Calu3 (cell line): Measurements from ENCODE around the gene ZBTB22. TPM values are rescaled to one million over a fixed set of nuclear protein-coding genes. Genes with fewer than 3 reads are reported as not detected.

Experiments
- BruUV-seq: library from RNA; stranded (reverse); fragments of 400-500 nt; replicated peaks from 2 replicates; lab custom pipeline; 2021; lab: Mats Ljungman, UMichigan
- CTCF ChIA-PET: fragments of 300-600 bp; sonication (Branson Sonifier 250); formaldehyde crosslinking; loops from one replicate; lab custom pipeline; 2022; ENCODE audit warnings: antibody characterized with exemption; lab: Charles Lee
- DNase-seq: peaks from one replicate; pipeline ENCODE4 v3.0.0; 2022
- H3K27ac Mint-ChIP-seq: one replicate; pipeline ENCODE4 v1.8.0; 2022; ENCODE audit warnings: mixed read lengths; ENCODE audit not compliant: unreplicated experiment
- H3K27me3 Mint-ChIP-seq: one replicate; pipeline ENCODE4 v1.8.0; 2022; ENCODE audit warnings: mixed read lengths; ENCODE audit not compliant: unreplicated experiment
- H3K36me3 Mint-ChIP-seq: one replicate; pipeline ENCODE4 v1.8.0; 2022; ENCODE audit warnings: mild to moderate bottlenecking, moderate library complexity, mixed read lengths; ENCODE audit not compliant: insufficient read depth, unreplicated experiment
- H3K4me1 Mint-ChIP-seq: one replicate; pipeline ENCODE4 v1.8.0; 2022; ENCODE audit warnings: mild to moderate bottlenecking, low read depth, mixed read lengths; ENCODE audit not compliant: unreplicated experiment
- H3K4me3 Mint-ChIP-seq: one replicate; pipeline ENCODE4 v1.8.0; 2022; ENCODE audit warnings: mild to moderate bottlenecking, low read depth, moderate library complexity, mixed read lengths; ENCODE audit not compliant: unreplicated experiment
- H3K9me3 Mint-ChIP-seq: one replicate; pipeline ENCODE4 v1.8.0; 2022; ENCODE audit warnings: low read depth, mixed read lengths; ENCODE audit not compliant: unreplicated experiment
- intact Hi-C: fragments of 100-400 bp; cut with micrococcal nuclease; formaldehyde crosslinking; loops from one replicate; pipeline ENCODE4 v1.10.0; 2022; ENCODE audit not compliant: unreplicated experiment
- total RNA-seq: library from RNA; stranded (reverse); gene quantifications from 2 replicates; pipeline ENCODE4 v1.2.3, GENCODE V29; 2022
- TF ChIP-seq, protein P1 (sequence below): fragments of 200-600 bp; IDR thresholded peaks from one replicate; pipeline ENCODE4 v1.8.0; 2022; ENCODE audit warnings: antibody characterized with exemption; ENCODE audit not compliant: unreplicated experiment

Gene ZBTB22
- total RNA-seq, 1 experiment from 2014 or later, result 22.6 TPM

DNA sequence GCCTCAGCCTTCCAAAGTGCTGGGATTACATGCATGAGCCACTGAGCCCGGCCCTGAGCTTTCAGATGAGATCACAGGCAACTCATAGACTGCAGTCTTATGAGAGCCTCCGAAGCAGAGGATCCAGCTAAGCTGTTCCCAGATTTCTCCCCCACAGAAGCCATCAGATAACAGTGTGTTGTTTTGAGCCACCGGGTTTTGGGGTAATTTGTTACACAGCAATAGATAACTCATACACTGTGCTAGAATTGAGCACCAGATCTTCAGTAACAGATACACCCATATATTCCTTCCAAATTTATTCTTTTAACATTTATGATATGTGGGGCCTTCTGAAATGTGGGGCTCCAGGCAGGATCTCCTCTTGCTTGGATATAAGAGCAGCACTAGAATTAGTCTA lies 19.0 kb upstream of the ZBTB22 start:
- Mint-ChIP-seq H3K27me3 (peaks cover 30% of the 10 kb centered on the region), H3K36me3 (no peaks in the 10 kb centered on the region), H3K4me3 (no peak overlapping the region), H3K4me1 (no peaks in the 10 kb centered on the region), H3K9me3 (no peaks in the 10 kb centered on the region), H3K27ac (no peak overlapping the region)
- BruUV-seq, result no TSS peak
- TF ChIP-seq, protein P1, sequence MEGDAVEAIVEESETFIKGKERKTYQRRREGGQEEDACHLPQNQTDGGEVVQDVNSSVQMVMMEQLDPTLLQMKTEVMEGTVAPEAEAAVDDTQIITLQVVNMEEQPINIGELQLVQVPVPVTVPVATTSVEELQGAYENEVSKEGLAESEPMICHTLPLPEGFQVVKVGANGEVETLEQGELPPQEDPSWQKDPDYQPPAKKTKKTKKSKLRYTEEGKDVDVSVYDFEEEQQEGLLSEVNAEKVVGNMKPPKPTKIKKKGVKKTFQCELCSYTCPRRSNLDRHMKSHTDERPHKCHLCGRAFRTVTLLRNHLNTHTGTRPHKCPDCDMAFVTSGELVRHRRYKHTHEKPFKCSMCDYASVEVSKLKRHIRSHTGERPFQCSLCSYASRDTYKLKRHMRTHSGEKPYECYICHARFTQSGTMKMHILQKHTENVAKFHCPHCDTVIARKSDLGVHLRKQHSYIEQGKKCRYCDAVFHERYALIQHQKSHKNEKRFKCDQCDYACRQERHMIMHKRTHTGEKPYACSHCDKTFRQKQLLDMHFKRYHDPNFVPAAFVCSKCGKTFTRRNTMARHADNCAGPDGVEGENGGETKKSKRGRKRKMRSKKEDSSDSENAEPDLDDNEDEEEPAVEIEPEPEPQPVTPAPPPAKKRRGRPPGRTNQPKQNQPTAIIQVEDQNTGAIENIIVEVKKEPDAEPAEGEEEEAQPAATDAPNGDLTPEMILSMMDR, result no peak
- intact Hi-C loops, result no loop called here
- DNase-seq, result no peak
- CTCF ChIA-PET, result interaction anchor here (0.6 kb wide), 1 partner anchor 200 kb away, joined by 4 read pairs; no protein-coding TSS in a partner anchor

DNA sequence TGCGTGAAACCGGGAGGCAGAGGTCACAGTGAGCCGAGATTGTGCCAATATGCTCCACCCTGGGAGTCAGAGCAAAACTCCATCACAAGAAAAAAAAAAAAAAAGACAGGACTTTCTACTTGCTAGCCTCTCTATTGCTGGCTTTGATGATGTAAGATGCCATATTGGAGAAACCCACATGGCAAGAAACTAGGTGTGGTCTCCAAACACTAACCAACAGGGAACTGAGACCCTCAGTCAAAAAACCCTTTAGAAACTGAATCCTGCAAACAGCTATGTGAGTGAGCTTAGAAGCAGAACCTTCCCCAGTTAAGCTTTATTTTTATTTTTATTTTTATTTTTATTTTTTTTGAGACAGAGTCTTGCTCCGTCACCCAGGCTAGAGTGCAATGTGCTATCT lies 18.4 kb upstream of the ZBTB22 start:
- TF ChIP-seq, protein P1, result no peak
- no peak overlapping the region for H3K27ac Mint-ChIP-seq
- H3K27me3 Mint-ChIP-seq, result peaks cover 30% of the 10 kb centered on the region
- H3K4me1 Mint-ChIP-seq, result no peaks in the 10 kb centered on the region
- DNase-seq, result no peak
- intact Hi-C loops, result no loop called here
- H3K9me3 Mint-ChIP-seq, result no peaks in the 10 kb centered on the region
- H3K36me3 Mint-ChIP-seq, result no peaks in the 10 kb centered on the region
- no peak overlapping the region for H3K4me3 Mint-ChIP-seq
- CTCF ChIA-PET, result interaction anchor here (0.6 to 0.7 kb wide), 3 partner anchors 12 to 1374 kb away, joined by 3 to 5 read pairs (median 4); no protein-coding TSS in a partner anchor
- BruUV-seq, result no TSS peak

GRCh38 chr6:33333666-33334065 lies 16.1 kb upstream of the ZBTB22 start:
- Mint-ChIP-seq H3K27me3 (peaks cover 17% of the 10 kb centered on the region), H3K36me3 (no peaks in the 10 kb centered on the region), H3K27ac (no peak overlapping the region), H3K4me1 (no peaks in the 10 kb centered on the region), H3K4me3 (no peak overlapping the region), H3K9me3 (no peaks in the 10 kb centered on the region)
- CTCF ChIA-PET, result interaction anchor here (0.6 to 0.7 kb wide), 3 partner anchors 33 to 400 kb away, joined by 3 to 5 read pairs (median 4); no protein-coding TSS in a partner anchor
- intact Hi-C loops, result no loop called here
- TF ChIP-seq, protein P1, result no peak
- BruUV-seq, result no TSS peak
- no peak for DNase-seq

DNA sequence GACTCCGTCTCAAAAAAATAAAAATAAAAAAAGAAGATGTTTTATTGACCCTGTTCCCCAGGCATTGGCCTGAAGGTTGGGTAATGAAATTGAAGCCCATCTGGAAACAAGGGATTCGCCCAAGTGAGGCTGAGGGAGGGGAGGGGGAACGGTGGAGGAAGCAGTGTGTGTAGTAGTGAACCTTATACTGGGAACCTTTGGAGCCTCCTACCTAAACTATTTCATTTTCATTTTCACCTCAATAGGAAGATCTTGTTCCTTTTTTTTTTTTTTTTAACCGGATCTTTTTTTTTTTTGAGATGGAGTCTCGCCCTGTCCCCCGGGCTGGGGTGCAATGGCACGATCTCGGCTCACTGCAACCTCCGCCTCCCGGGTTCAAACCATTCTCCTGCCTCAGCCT lies 13.2 kb upstream of the ZBTB22 start:
- no peak overlapping the region for H3K4me3 Mint-ChIP-seq
- peaks cover 16% of the 10 kb centered on the region for H3K27me3 Mint-ChIP-seq
- TF ChIP-seq, protein P1, result no peak
- H3K36me3 Mint-ChIP-seq, result no peaks in the 10 kb centered on the region
- DNase-seq, result no peak
- CTCF ChIA-PET, result no interaction called here
- no TSS peak for BruUV-seq
- intact Hi-C loops, result no loop called here
- H3K9me3 Mint-ChIP-seq, result no peaks in the 10 kb centered on the region
- no peaks in the 10 kb centered on the region for H3K4me1 Mint-ChIP-seq
- no peak overlapping the region for H3K27ac Mint-ChIP-seq
